Activated gamma-delta T cell (primary cell): ENCODE data around the gene PPP2R3A.
"Not testable (repeated sequence)": the region's sequence is repeated elsewhere in the genome, so short reads cannot be mapped to it uniquely, and the experiment has no call there.

ENCODE experiments used
- DNase-seq: peaks from one replicate; lab custom pipeline; 2025; lab: John Stamatoyannopoulos, UW

Gene PPP2R3A

DNA sequence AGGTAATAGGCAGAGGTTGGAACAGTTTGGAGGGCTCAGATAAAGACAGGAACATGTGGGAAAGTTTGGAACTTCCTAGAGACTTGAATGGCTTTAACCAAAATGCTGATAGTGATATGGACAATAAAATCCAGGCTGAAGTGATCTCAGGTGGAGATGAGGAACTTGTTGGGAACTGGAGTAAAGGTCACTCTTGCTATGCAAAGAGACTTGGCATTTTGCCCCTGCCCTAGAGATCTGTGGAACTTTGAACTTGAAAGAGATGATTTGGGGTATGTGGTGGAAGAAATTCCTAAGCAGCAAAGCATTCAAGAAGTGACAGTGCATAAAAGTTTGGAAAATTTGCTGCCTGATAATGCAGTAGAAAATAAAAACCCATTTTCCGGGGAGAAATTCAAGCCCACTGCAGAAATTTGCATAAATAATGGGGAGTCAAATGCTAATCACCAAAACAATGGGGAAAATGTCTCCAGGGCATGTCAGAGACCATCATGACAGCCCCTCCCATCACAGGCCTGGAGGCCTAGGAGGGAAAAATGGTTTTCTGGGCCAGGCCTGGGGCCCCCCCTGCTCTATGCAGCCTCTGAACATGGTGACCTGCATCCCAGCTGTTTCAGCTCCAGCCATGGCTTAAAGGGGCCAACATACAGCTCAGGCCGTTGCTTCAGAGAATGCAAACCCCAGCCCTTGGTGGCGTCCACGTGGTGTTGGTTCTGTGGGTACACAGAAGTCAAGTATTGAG, 118.3 kb downstream of the PPP2R3A start:
- not testable (repeated sequence) for DNase-seq

DNA sequence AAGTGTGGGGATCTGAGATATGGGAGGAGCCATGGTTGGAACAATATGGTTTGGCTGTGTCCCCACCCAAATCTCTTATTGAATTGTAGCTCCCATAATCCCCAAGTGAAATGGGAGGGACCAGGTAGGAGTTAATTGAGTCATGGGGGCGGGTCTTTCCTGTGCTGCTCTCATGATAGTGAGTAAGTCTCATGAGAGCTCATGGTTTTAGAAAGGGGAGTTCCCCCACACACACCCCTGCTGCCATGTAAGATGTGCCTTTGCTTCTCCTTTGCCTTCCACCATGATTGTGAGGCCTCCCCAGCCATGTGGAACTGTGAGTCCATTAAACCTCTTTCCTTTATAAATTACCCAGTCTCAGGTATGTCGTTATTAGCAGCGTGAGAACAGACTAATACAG, 119.5 kb downstream of the PPP2R3A start:
- not testable (repeated sequence) for DNase-seq

DNA sequence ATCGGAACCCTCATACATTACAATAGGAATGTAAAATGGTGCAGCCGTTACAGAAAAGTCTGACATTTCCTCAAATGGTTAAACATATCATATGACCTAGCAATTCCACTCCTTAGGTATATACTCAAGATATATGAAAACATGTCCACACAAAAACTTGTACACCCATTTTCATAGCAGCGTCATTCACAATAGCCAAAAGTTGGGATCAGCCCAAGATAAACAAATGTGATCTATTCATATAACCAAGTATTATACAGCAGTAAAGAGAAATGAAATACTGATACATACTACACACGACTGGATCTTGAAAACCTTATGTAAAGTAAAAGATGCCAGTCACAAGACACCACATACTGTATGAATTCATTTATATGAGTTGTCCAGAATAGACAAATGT, 128.2 kb downstream of the PPP2R3A start:
- no peak for DNase-seq

DNA sequence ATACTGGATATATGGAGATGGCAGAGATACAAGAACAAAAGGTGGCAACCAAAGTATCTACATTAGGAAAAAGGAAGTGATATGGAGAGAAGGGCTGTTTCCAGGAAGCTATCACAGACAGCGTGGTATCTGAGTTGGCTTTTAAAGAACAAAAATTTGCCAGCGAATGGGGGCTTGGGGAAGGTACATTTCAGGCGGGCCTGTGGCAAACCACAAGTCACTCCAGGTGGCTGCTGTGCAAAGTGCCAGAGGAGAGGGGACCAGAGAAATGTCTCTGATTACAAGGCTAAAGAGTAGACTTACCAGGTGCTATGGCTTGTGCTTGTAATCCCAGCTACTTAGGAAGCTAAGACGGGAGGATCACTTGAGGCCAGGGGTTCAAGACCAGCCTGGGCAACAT, 139.5 kb downstream of the PPP2R3A start:
- DNase-seq, result no peak

DNA sequence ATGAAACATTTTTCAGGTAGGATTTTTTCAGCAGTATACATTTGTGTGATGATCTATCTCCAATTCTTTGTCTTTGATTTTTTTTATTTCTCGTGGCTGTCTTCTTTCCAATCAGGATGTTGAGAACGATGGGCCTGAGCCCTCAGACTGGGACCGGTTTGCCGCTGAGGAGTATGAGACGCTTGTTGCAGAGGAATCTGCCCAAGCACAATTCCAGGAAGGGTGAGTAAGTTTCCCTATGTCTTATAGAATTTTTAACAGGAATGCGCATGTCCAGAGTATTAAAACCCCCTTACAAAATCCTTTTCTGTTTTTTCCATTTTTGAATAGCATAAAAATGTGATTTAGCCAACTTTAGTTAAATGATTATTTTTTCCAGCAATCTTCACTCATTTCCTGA, 140.6 kb downstream of the PPP2R3A start:
- DNase-seq, result no peak

DNA sequence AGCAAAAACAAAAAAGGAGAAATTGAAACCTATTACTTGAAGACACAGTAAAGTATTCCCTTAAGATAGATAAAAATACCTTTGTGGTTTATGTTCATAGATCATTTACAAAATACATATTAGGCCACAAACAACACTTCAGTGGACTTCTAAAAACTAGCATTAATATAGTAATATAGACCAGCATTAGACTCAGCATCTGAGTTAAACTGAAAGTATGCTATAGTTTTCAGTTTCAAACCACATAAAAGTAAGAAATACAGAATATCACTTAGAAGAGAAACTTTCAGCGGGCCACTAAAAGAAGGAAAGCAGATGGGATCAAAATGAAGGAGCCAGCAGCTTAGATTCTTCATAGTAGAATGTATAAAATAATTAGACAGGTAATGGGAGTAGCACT, 144.0 kb downstream of the PPP2R3A start:
- DNase-seq, result no peak

DNA sequence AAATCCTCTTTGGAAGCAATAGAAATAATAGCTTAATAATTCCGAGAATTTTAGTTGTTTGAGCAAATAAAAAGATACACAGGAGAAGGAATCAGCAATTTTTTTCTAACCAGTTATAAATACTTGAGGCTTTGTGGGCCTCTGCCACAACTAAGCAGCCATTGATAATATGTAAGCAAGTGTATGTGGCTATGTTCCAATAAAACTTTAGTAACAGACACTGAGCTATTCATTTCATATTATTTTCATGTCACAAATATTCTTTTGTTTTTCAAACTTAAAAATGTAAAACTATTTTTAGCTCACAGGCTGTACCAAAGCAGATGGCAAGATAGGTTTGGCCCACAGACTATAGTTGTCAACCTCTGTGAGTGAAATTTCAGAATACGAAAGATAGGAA, 145.0 kb downstream of the PPP2R3A start:
- DNase-seq, result no peak

DNA sequence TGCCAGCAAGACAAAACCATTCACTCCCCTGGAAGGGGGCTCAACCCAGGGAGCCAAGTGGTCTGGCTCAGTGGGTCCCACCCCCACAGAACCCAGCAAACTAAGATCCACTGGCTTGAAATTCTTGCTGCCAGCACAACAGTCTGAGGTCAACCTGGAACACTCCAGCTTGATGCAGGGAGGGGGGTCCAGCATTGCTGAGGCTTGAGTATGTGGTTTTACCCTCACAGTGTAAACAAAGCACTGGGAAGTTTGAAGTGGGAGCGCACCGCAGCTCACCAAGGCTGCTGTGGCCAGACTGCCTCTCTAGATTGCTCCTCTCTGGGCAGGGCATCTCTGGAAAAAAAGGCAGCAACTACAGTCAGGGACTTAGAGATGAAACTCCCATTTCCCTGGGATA, 148.9 kb downstream of the PPP2R3A start:
- DNase-seq, result no peak

DNA sequence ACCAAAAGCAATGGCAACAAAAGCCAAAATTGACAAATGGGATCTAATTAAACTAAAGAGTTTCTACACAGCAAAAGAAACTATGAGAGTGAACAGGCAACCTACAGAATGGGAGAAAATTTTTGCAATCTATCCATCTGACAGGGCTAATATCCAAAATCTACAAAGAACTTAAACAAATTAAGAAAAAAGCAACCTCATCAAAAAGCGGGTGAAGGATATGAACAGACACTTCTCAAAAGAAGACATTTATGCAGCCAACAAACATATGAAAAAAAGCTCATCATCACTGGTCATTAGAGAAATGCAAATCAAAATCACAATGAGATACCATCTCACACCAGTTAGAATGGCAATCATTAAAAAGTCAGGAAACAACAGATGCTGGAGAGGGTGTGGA, 153.8 kb downstream of the PPP2R3A start:
- not testable (repeated sequence) for DNase-seq

DNA sequence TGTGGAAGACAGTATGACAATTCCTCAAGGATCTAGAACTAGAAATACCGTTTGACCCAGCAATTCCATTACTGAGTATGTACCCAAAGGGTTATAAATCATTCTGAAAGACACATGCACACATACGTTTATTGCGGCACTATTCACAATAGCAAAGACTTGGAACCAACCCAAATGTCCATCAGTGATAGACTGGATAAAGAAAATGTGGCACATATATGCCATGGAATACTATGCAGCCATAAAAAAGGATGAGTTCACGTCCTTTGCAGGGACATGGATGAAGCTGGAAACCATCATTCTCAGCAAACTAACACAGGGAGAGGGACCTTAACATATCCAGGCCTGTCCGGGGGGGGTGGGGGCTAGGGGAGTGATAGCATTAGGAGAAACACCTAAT, 154.3 kb downstream of the PPP2R3A start:
- not testable (repeated sequence) for DNase-seq

DNA sequence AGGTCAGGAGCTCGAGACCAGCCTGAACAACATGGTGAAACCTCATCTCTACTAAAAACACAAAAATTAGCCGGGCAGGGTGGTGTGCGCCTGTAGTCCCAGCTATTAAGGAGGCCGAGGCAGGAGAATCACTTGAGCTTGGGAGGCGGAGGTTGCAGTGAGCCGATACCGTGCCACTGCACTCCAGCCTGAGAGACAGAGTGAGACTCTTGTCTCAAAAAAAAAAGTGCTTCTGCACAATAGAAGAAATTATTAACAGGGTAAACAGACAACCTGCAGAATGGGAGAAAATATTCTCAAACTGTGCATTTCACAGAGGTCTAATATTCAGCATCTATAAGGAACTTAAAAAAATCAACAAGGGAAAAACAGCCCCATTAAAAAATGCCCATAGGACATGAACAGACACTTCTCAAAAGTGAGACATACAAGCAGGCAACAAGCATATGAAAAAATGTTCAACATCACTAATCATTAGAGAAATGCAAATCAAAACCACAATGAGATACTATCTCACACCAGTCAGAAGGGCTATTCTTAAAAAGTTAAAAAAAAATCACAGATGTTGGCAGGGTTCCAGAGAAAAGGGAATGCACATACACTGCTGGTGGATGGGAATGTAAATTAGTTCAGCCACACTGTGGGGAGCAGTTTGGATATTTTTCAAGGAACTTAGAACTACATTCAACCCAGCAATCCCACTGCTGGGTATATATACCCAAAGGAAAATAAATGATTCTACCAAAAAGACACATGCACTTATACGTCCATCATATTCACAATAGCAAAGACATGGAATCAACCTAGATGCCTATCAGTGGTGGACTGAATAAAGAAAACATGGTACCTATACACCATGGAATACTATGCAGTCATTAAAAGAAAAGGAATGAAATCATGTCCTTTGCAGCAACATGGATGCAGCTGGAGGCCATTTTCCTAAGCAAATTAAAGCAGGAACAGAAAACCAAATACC, 155.1 kb downstream of the PPP2R3A start:
- no peak for DNase-seq

DNA sequence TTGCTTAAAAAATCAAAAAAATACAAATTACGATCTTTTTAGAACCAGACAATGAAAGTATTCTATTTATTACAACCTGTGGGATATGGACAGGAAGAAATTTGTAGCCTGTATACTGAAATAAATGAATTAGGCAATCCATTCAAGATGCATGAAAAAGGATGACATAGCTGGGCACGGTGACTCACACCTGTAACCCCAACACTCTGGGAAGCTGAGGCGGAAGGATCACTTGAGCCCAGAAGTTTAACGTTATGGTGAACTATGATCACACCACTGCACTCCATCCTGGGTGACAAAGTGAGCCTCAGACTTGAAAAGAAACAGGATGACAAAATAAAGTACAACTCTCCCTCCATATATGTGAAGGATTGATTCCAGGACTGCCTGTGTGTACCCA, 156.5 kb downstream of the PPP2R3A start:
- DNase-seq, result no peak

DNA sequence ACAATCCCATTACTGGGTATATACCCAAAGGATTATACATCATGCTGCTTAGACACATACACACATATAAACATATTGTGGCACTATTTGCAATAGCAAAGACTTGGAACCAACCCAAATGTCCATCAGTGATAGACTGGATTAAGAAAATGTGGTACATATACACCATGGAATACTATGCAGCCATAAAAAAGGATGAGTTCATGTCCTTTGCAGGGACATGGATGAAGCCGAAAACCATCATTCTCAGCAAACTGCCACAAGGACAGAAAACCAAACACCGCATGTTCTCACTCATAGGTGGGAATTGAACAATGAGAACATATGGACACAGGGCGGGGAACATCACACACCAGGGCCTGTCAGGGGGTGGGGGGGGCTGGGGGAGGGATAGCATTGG, 166.1 kb downstream of the PPP2R3A start:
- DNase-seq, result not testable (repeated sequence)

DNA sequence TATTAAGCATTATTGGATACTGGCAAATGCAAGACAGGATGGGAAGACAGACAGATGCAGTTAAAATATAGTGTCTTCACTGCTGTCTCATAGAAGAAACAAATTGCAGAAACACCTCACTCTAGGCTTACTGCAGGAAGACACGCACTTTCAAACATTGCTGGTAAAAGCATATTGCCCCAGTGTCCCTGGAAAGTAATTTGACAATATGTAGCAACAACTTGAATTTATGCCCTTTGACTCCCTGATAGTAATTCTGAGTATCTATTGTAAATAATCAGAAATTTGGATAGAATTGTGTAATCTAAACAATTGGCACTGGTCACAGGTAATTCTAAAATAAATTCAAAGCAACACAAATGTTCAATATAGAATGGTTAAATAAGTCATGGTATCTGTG, 168.6 kb downstream of the PPP2R3A start:
- DNase-seq, result no peak

DNA sequence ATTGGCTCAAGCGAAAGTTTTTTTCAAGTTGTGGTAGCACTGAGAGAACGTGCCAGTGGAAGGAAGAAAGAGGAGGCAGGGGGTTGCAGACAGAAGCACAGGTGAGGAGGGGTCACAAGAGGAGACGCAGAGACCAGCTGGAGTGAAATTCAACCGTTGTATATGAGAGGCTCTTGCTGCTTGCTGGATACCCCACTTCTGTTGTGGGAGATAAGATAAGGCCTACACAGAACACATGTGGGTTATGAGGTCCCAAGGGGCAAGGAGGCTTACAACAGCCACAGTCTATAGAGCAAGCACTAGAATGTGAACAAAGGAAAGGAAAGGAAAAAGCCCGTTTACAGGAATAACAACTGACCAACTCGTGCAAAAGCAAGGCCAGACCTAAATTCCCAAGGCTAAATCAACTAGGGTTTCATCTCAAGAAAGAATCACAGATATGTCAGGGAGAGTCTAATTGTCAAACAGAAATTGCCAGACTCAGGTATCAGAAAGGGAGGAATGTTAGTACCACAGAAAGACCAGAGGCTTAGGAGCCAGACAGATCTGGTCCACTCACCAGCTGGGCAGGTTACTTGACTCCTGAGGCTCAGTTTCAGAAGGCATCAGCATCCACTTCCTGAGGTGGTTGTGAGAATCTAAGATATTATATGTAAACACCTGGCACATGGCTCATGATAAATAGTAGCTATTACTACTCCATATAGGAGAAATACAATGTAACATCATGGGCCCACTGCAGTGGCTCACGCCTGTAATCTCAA, 169.7 kb downstream of the PPP2R3A start:
- no peak for DNase-seq

DNA sequence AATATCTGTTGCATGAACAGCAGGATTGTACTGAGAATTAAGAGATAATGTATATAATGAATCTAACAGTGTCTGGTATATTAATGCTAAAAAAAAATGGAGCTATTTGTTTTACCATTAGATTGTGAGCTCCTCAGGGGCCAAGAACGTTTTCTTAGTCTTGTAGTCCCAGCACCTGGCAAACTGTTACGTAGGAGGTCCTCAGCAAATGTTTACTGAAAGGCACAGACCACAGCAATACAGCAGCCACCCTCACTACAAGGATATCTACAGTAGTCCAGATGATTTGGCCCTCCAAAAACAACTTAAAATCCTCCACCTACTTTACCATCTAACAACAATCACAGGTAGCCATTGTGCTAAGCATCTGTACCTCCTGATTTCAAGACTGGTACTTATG, 170.9 kb downstream of the PPP2R3A start:
- no peak for DNase-seq

DNA sequence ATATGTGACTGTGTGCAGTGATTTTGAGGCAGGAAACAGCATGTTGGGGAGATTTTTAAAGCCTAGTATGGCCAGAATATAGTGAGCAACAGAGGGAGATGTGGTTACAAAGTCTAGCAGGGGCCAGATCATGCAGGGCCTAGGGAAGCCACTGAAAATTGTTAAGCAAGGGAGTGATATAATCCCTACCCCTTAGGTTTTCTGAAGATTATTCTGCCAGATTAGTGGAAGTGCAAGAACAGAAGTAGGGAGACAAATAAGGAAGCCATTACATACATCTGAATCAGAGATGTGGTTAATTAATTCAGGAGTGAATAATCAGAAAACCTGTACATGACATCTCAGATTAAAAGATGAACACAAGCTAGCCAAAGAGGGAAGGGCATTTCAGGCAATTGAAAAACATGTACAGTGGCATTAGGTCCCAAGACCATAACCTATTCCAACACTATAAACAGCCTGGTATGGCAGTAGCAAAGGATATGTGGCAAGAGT, 175.8 kb downstream of the PPP2R3A start:
- DNase-seq, result no peak

DNA sequence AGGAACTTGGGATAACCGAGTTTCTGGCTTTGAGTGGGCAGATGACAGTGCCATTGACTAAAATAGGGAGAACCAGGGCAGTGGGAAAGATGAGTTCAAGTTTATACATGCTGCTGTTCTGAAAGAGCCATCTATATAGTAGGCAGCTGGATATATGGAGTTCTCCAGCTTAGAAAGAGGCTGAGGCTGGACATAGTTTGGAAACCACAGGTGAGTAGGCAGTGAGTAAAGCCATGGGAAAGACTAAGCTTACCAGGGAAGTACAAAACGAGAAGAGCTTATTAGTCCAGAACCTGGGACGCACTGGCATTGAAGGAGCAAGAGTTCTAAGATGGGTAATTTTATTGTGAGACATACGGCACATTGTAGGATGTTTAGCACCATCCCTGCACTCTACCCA, 176.4 kb downstream of the PPP2R3A start:
- DNase-seq, result no peak

DNA sequence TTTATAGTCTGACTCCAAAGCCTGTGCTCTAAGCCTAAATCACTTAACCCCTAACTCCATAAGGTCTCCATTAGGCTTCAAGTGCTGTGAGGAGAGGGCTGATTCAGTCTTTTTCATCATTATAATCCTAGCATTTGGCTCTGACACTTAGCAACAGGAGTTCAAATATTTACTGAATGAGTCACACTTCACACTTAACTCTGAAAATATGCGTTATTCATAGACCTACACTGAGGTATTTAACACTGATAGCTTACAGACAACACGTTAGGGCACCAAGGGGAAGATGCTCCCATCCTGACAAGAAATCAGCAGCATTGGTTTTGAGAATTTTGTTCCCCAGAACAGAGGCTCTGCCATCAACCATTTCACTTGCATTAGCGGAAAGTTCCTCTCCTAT, 177.1 kb downstream of the PPP2R3A start:
- no peak for DNase-seq

DNA sequence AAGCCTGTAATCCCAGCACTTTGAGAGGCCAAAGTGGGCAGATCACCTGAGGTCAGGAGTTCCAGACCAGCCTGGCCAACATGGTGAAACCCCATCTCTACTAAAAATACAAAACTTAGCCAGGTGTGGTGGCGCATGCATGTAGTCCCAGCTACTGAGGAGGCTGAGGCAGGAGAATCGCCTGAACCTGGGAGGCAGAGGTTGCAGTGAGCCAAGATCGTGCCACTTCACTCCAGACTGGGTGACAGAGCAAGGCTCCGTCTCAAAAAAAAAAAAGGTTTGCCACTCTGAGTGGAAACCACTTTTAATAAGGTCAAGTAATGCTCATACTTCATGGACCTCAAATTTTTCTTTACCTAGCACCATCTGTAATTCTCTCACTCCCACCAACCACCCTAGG, 178.9 kb downstream of the PPP2R3A start:
- not testable (repeated sequence) for DNase-seq

DNA sequence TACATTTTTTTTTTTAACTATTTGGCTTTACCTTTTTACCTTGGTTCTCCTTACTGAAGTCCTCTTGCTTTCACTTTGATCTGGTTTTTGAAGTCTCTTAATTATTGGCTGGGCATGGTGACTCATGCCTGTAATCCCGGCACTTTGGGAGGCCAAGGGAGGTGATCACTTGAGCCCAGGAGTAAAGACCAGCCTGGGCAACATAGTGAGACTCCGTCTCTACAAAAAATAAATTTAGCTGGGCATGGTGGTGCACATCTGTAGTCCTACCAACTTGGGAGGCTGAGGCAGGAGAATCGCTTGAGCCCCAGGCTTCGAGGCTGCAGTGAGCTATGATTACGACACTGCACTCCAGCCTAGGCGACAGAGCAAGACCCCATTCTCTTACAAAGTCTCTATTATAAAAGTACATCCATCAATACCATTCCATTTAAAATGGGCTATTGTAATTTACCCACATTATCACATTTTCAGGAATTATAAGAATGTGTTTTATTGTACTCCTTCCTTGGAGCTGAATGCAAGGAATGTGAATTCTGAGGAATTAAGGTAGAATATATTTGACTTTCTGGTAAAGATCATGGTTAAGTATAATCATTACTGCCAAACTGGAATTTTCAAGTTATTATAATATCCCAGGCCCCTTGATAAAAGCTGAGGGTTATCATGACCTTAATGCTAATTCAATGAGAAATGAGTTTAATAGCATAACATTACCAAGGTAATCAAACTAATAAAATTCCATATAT, 181.6 kb downstream of the PPP2R3A start:
- DNase-seq, result no peak
